Measurements from ENCODE around the gene TPRN.

The TPRN gene

DNA sequence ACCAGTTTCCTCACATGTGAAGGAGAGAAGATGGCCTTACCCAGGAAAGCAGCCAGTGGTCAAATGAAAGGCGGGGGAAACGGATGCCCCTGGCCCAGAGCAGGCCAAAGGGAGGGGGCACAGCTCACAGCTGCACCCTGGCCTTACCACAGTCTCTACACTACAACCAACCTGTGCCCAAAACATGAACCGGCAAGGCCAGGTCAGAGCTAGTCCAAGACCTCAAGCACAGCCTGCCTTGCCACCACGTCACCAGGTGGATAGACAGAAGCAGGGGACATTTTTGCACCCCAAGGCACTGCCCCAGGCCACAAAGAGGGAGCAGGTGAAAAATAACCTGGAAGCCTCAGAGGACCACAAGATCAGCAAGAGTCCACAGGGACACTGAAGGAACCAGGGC lies 57.1 kb downstream of the TPRN start:
- H3K4me3 ChIP-seq (ENCODE audit: low read depth, low read length), result no peak overlapping the region
- POLR2A ChIA-PET, result interaction anchor here (1.0 kb wide), 1 partner anchor 14 kb away, joined by 4 read pairs; no protein-coding TSS in a partner anchor
- CTCF ChIA-PET, result no interaction called here
- no peak for DNase-seq (ENCODE audit: low read depth, low spot score)
- TF ChIP-seq, protein P1, sequence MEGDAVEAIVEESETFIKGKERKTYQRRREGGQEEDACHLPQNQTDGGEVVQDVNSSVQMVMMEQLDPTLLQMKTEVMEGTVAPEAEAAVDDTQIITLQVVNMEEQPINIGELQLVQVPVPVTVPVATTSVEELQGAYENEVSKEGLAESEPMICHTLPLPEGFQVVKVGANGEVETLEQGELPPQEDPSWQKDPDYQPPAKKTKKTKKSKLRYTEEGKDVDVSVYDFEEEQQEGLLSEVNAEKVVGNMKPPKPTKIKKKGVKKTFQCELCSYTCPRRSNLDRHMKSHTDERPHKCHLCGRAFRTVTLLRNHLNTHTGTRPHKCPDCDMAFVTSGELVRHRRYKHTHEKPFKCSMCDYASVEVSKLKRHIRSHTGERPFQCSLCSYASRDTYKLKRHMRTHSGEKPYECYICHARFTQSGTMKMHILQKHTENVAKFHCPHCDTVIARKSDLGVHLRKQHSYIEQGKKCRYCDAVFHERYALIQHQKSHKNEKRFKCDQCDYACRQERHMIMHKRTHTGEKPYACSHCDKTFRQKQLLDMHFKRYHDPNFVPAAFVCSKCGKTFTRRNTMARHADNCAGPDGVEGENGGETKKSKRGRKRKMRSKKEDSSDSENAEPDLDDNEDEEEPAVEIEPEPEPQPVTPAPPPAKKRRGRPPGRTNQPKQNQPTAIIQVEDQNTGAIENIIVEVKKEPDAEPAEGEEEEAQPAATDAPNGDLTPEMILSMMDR (IDR thresholded peaks at IDR 0.05; ENCODE audit: insufficient read depth, low read length, missing control alignments), result no peak

DNA sequence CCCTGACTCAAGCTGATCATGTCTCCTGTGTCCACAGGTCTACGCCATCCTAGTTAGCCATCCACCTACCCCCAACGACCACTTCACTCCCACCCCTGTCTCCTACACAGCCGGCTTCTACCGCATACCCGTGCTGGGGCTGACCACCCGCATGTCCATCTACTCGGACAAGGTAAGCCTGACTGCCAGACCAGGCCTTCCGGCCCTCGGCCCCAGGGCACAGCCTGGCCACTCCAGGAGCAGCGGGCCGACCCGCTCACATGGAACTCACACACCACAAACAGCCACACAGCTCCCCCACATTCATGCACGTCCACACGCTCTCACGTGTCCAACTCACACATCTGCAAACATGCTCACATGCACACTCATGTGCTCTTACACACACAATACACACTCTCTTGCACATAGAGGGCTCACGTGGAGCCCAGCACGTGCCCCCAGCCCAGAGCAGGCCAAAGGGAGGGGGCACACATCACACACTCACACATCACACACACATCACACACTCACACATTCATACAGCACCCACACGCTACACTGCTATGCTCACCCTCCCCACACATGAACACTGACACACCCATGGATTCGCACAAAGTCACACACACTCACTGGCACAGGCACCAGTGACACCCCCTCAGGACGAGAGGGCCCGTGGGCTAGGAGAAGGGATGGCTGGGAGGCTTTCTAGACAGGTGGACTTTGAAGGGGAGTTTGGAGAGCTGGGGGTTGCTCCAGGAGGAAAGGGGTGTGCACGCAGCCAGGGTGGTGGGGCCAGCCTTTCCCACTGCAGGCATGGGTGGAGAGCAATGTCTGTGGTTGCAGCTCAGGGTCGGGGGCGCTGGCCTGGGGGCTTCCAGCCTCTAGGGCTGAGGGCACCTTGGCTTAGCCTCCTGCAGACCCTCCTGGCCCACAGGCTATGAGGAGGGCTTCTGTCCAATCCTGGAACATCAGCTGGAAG lies 58.3 kb downstream of the TPRN start:
- no peak for DNase-seq (ENCODE audit: low read depth, low spot score)
- CTCF ChIA-PET, result no interaction called here
- no peak overlapping the region for H3K4me3 ChIP-seq (ENCODE audit: low read depth, low read length)
- POLR2A ChIA-PET, result no interaction called here
- TF ChIP-seq, protein P1 (IDR thresholded peaks at IDR 0.05; ENCODE audit: insufficient read depth, low read length, missing control alignments), result no peak

Data from AG04449 (cell line).